Measurements from ENCODE around the gene CDC42. TPM values are rescaled to one million over a fixed set of nuclear protein-coding genes. Genes with fewer than 3 reads are reported as not detected.

Gene CDC42
- total RNA-seq, 1 donor = 432 TPM

DNA sequence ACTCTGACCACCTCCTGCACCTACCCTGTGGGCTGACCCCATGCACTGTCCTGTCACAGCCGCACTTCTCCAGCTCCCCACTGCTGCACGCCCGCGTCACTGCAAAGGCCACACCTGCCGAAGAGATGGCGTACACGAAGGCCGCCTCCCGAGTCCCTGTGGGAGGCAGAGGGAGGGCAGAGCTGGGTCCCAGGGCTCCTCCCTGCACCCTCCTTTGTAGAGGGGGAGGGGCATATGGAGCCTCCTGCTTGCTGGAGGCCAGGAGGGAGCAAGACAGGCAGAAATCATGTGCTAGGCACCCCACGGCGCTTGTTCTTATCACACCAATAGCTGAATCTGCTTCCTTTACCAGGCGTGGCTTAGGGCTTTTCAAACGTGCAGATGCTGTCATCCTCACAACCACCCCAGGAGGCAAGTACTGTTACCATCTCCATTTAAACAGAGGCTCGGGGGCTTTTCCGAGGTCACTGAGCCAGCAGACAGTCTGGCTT is 69.0 kb downstream of the CDC42 start:
- Histone ChIP-seq H3K27ac (ENCODE audit: low read depth, low read length) (no peak overlapping the region), H3K4me3 (ENCODE audit: insufficient read depth, low read length) (no peak overlapping the region), H3K9me3 (ENCODE audit: low read depth, low read length) (no peaks in the 10 kb centered on the region), H3K36me3 (ENCODE audit: insufficient read depth, low read length) (peaks cover 13% of the 10 kb centered on the region), H3K27me3 (ENCODE audit: insufficient read depth, low read length) (no peaks in the 10 kb centered on the region), H3K4me1 (ENCODE audit: insufficient read depth, low read length) (peaks cover 8% of the 10 kb centered on the region), H3K4me2 (ENCODE audit: insufficient read depth, low read length) (no peak overlapping the region), H2AFZ (ENCODE audit: low read length) (no peak overlapping the region), H4K20me1 (ENCODE audit: insufficient read depth, low read length) (peaks cover 60% of the 10 kb centered on the region), H3K79me2 (ENCODE audit: insufficient read depth, low read length) (peaks cover 4% of the 10 kb centered on the region)
- no peak for TF ChIP-seq CTCF (IDR thresholded peaks at IDR 0.05; ENCODE audit: extremely low read depth, low read depth, low read length)
- DNase-seq (ENCODE audit: insufficient read length, low spot score, missing footprints) = peak; percentile 89

- Histone ChIP-seq H3K9me3 (ENCODE audit: low read depth, low read length) (no peaks in the 10 kb centered on the region), H3K79me2 (ENCODE audit: insufficient read depth, low read length) (no peaks in the 10 kb centered on the region), H3K4me3 (ENCODE audit: insufficient read depth, low read length) (no peak overlapping the region), H3K27me3 (ENCODE audit: insufficient read depth, low read length) (no peaks in the 10 kb centered on the region), H4K20me1 (ENCODE audit: insufficient read depth, low read length) (peaks cover 52% of the 10 kb centered on the region), H3K4me1 (ENCODE audit: insufficient read depth, low read length) (peaks cover 8% of the 10 kb centered on the region), H3K36me3 (ENCODE audit: insufficient read depth, low read length) (peaks cover 9% of the 10 kb centered on the region), H3K27ac (ENCODE audit: low read depth, low read length) (no peak overlapping the region), H3K4me2 (ENCODE audit: insufficient read depth, low read length) (no peak overlapping the region), H2AFZ (ENCODE audit: low read length) (no peak overlapping the region)
- peak; percentile 75 for DNase-seq (ENCODE audit: insufficient read length, low spot score, missing footprints)
- no peak for TF ChIP-seq CTCF (IDR thresholded peaks at IDR 0.05; ENCODE audit: extremely low read depth, low read depth, low read length)
Measured at GRCh38 chr1:22122273-22123070, 70.0 kb downstream of the CDC42 start.

- Histone ChIP-seq H3K4me3 (ENCODE audit: insufficient read depth, low read length) (no peak overlapping the region), H2AFZ (ENCODE audit: low read length) (no peak overlapping the region), H3K4me2 (ENCODE audit: insufficient read depth, low read length) (no peak overlapping the region), H3K27me3 (ENCODE audit: insufficient read depth, low read length) (no peaks in the 10 kb centered on the region), H3K36me3 (ENCODE audit: insufficient read depth, low read length) (peaks cover 7% of the 10 kb centered on the region), H3K27ac (ENCODE audit: low read depth, low read length) (no peak overlapping the region), H3K79me2 (ENCODE audit: insufficient read depth, low read length) (no peaks in the 10 kb centered on the region), H3K9me3 (ENCODE audit: low read depth, low read length) (no peaks in the 10 kb centered on the region), H4K20me1 (ENCODE audit: insufficient read depth, low read length) (peaks cover 52% of the 10 kb centered on the region), H3K4me1 (ENCODE audit: insufficient read depth, low read length) (peaks cover 8% of the 10 kb centered on the region)
- no peak for TF ChIP-seq CTCF (IDR thresholded peaks at IDR 0.05; ENCODE audit: extremely low read depth, low read depth, low read length)
- DNase-seq (ENCODE audit: insufficient read length, low spot score, missing footprints) = peak; percentile 86
Measured at GRCh38 chr1:22123071-22123390, 70.5 kb downstream of the CDC42 start.

DNA sequence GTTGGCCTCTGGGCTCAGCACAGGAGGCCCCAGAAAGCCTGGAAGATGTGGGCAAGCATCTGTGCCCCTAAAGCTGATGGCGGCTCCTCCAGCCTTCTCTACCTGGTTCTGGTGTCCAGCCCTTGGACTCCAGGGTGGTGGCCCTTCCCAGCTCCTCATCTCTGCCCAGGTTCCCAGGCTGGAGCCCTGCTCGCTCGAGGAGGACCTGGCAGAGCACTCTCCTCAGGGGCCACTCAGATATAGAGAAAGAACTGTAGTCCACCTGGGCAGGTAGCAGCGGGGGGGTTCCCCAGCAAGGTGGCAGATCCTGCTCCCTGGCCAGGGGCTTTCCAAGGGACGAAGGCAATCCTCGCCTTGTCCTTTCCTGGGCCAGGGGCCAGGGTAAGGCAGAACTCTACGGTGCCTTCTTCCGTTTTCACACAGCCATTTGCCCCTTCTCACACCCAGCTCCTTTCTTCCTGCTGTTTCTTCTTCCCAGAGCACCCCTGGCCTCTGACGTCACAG is 71.4 kb downstream of the CDC42 start:
- Histone ChIP-seq H3K27me3 (ENCODE audit: insufficient read depth, low read length) (no peaks in the 10 kb centered on the region), H3K9me3 (ENCODE audit: low read depth, low read length) (no peaks in the 10 kb centered on the region), H3K79me2 (ENCODE audit: insufficient read depth, low read length) (no peaks in the 10 kb centered on the region), H3K4me1 (ENCODE audit: insufficient read depth, low read length) (peaks cover 8% of the 10 kb centered on the region), H3K4me2 (ENCODE audit: insufficient read depth, low read length) (no peak overlapping the region), H4K20me1 (ENCODE audit: insufficient read depth, low read length) (peaks cover 46% of the 10 kb centered on the region), H3K36me3 (ENCODE audit: insufficient read depth, low read length) (no peaks in the 10 kb centered on the region), H3K4me3 (ENCODE audit: insufficient read depth, low read length) (no peak overlapping the region), H3K27ac (ENCODE audit: low read depth, low read length) (no peak overlapping the region), H2AFZ (ENCODE audit: low read length) (no peak overlapping the region)
- no peak for TF ChIP-seq CTCF (IDR thresholded peaks at IDR 0.05; ENCODE audit: extremely low read depth, low read depth, low read length)
- DNase-seq (ENCODE audit: insufficient read length, low spot score, missing footprints) = peak; percentile 41
